Prostate gland (tissue), 2 donors: ENCODE results near the gene SCLT1. TPM values are rescaled to one million over a fixed set of nuclear protein-coding genes. Genes with fewer than 3 reads are reported as not detected.
A peak's percentile ranks its signal among the peaks of the same experiment; 100 is the strongest.

ENCODE experiments used
- DNase-seq: peaks from one replicate; pipeline ENCODE4 v3.0.0-alpha.2; 2019; ENCODE audit warnings: low spot score
- H3K27ac ChIP-seq, 2 donors: fragments of 200-600 bp; sonication (generic); 2 replicates each; pipeline ENCODE4 v1.5.1; 2017 to 2019
- H3K27me3 ChIP-seq: fragments of 200-600 bp; sonication (generic); replicated peaks from 2 replicates; pipeline ENCODE4 v1.5.1; 2019; ENCODE audit not compliant: insufficient read depth
- H3K36me3 ChIP-seq, 2 donors: fragments of 200-600 bp; sonication (generic); 1 replicate in 1 of 2; 2 replicates in 1 of 2; pipeline versions ENCODE4 v1.5.1 to v1.8.1; 2017 to 2019
- H3K4me1 ChIP-seq: fragments of 200-600 bp; sonication (generic); replicated peaks from 2 replicates; pipeline ENCODE4 v1.5.1; 2019
- H3K4me3 ChIP-seq, 2 donors: fragments of 200-600 bp; sonication (generic); 2 replicates each; pipeline ENCODE4 v1.5.1; 2017 to 2019
- H3K9me3 ChIP-seq: fragments of 200-600 bp; sonication (generic); 2 replicates; pipeline ENCODE4 v1.5.1; 2017
- POLR2A ChIP-seq: fragments of 450-650 bp; IDR thresholded peaks from one replicate; pipeline ENCODE4 v1.6.1; 2016; ENCODE audit warnings: antibody characterized with exemption, mild to moderate bottlenecking
- POLR2AphosphoS5 ChIP-seq: sonication (generic); formaldehyde crosslinking; IDR thresholded peaks from one replicate; pipeline ENCODE4 v1.6.1; 2017; ENCODE audit warnings: antibody characterized with exemption
- WGBS: methylation state at CpG from one replicate; pipeline ENCODE4 v1.1.5; 2018; 5-methylcytosine and 5-hydroxymethylcytosine counted together
- intact Hi-C: fragments of 100-400 bp; cut with DNase I; formaldehyde crosslinking; loops from one replicate; pipeline ENCODE4 v1.14.2; 2022
- total RNA-seq, 2 donors: library from RNA; depleted of rRNA; stranded (reverse); fragments of >200 nt; gene quantifications; one replicate each; pipeline ENCODE4 v1.1.0, GENCODE V29; 2016
- TF ChIP-seq, protein P1 (sequence below), 4 experiments: fragments of 200-600 bp in 2 of 4; fragments of 450-650 bp in 2 of 4; sonication (generic) in 2 of 4; IDR thresholded peaks; 1 replicate in 3 of 4; 2 replicates in 1 of 4; pipeline ENCODE4 v1.5.1; 2016 to 2019; ENCODE audit warnings: antibody characterized with exemption in 4 of 4, mild to moderate bottlenecking in 2 of 4, moderate library complexity in 2 of 4

The SCLT1 gene
- total RNA-seq, 2 donors from 2014 or later, result 6.6 to 7.0 TPM

DNA sequence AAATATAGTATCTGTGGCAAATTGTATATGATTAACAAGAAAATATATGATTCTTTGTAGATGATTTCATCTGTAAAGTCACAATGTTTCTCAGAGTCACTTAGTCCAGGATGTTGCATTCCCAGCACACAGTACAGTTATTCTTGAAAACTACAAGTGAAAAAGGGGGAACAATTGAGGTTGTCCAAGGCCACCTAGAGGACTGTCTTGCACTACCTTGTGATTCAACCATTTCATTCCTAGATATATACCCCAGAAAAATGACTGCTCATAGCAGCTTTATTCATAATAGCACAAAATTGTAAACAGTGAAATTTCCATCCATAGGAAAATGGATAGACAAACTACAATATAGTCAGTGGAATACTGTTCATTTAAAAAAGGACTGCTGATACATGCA lies 18.6 kb upstream of the SCLT1 start:
- Histone ChIP-seq H3K27ac (no peak overlapping the region), H3K27me3 (no peaks in the 10 kb centered on the region), H3K4me1 (no peaks in the 10 kb centered on the region), H3K9me3 (no peaks in the 10 kb centered on the region), H3K36me3 (no peaks in the 10 kb centered on the region), H3K4me3 (no peak overlapping the region)
- intact Hi-C loops, result no loop called here
- TF ChIP-seq POLR2A, result no peak
- DNase-seq, result no peak

DNA sequence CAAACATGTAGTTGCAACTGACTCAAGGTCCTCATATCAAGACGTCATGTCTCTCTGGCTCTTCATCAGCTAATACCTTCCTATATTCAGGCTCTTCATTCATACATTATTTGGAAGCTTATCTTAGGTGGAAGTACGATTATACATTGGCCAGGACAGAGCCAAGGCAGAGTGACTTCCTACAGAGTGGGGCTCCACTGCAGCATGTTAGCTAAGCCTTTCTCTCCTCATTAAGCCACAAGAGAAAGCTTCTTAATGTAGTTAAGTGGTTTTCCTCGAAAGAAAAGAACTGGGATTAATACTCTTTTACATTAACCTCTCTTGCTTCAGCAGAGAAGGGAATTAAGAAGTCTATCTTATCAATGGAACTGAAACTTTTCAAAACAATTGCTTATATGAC lies 17.6 kb upstream of the SCLT1 start:
- TF ChIP-seq, protein P1, sequence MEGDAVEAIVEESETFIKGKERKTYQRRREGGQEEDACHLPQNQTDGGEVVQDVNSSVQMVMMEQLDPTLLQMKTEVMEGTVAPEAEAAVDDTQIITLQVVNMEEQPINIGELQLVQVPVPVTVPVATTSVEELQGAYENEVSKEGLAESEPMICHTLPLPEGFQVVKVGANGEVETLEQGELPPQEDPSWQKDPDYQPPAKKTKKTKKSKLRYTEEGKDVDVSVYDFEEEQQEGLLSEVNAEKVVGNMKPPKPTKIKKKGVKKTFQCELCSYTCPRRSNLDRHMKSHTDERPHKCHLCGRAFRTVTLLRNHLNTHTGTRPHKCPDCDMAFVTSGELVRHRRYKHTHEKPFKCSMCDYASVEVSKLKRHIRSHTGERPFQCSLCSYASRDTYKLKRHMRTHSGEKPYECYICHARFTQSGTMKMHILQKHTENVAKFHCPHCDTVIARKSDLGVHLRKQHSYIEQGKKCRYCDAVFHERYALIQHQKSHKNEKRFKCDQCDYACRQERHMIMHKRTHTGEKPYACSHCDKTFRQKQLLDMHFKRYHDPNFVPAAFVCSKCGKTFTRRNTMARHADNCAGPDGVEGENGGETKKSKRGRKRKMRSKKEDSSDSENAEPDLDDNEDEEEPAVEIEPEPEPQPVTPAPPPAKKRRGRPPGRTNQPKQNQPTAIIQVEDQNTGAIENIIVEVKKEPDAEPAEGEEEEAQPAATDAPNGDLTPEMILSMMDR (IDR thresholded peaks at IDR 0.05), result no peak
- no peak overlapping the region for H3K4me3 ChIP-seq
- WGBS, result 88% methylated on average over 3 of the region's 3 CpGs
- no peaks in the 10 kb centered on the region for H3K36me3 ChIP-seq
- intact Hi-C loops, result no loop called here
- no peaks in the 10 kb centered on the region for H3K27me3 ChIP-seq
- H3K27ac ChIP-seq, result no peak overlapping the region
- no peaks in the 10 kb centered on the region for H3K9me3 ChIP-seq
- DNase-seq, result no peak
- no peaks in the 10 kb centered on the region for H3K4me1 ChIP-seq

DNA sequence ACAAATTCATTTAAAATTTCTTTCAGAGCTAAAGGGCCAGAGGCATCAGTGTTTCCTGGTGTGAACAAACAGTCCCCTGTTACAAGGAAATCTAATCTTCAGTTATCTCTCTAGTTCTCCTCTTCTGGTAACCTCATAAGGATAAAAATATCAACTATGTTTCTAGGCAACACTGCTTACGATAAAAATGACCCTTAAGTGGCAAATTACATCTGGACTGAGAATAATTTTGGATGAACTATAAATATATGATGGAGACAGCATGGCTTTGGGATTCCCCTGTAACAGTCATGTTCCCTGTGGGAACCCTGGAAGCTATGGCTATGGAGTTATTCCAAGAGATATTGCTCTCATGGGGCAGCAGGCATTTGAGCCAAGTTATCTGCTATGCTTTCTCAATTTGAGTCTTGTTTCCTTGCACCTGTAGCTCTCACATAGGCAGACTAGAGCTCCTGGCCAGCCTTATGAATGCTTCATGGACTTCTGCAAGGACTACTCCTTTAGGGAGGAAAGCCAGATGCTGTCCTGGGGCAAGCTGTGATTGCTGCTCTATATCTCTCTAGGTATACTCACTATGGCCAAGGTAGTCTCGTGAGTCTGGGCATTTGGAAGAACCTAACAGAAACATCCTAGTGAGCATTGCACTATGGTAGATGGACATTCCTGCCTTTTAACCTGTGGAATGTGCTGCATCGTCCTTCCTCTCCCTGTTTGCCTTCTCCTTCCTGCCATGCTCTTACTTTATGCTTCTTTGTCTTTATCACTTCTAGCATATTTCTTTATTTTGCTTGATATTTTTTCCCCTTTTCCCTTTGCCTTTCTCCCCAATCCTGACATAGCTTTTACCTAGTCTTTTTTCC lies 16.9 kb upstream of the SCLT1 start:
- H3K4me3 ChIP-seq, result no peak overlapping the region
- intact Hi-C loops, result no loop called here
- no peak overlapping the region for H3K27ac ChIP-seq
- DNase-seq, result no peak
- no peaks in the 10 kb centered on the region for H3K36me3 ChIP-seq
- no peaks in the 10 kb centered on the region for H3K27me3 ChIP-seq
- H3K4me1 ChIP-seq, result no peaks in the 10 kb centered on the region
- no peaks in the 10 kb centered on the region for H3K9me3 ChIP-seq
- TF ChIP-seq, protein P1 (IDR thresholded peaks at IDR 0.05), result no peak
- TF ChIP-seq POLR2AphosphoS5 (no peak), POLR2A (no peak)
- WGBS, result 77% methylated on average over 3 of the region's 3 CpGs

DNA sequence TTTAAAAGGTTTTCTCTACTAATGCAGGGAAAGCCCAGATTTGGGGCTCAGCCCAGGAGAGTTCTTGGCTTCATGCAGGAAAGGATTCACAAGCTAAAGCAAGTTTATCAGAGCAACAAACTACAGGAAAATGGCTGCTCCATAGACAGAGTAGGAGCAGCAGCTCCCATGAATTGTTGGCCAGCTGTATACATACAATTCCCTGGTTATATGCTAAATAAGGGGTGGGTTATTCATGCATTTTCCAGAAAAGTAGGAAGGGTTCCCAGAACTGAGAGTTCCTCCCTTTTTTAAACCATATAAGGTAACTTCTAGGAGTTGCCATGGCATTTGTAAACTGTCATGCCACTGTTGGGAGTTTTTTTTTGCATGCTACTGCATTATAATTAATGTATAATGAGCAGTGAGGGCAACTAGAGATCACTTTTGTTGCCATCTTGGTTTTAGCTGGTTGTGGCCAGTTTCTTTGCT lies 5.2 kb upstream of the SCLT1 start:
- DNase-seq, result no peak
- no peaks in the 10 kb centered on the region for H3K9me3 ChIP-seq
- TF ChIP-seq, protein P1 (IDR thresholded peaks at IDR 0.05), result no peak
- TF ChIP-seq POLR2AphosphoS5, result no peak
- no peak for TF ChIP-seq POLR2A
- no peaks in the 10 kb centered on the region for H3K36me3 ChIP-seq
- intact Hi-C loops, result loop anchor here (10.0 kb wide), 2 partner anchors 284 to 814 kb away; partner anchors contain the start of gene PGRMC2
- H3K4me1 ChIP-seq, result no peaks in the 10 kb centered on the region
- no peaks in the 10 kb centered on the region for H3K27me3 ChIP-seq
- no peak overlapping the region for H3K4me3 ChIP-seq
- no peak overlapping the region for H3K27ac ChIP-seq

DNA sequence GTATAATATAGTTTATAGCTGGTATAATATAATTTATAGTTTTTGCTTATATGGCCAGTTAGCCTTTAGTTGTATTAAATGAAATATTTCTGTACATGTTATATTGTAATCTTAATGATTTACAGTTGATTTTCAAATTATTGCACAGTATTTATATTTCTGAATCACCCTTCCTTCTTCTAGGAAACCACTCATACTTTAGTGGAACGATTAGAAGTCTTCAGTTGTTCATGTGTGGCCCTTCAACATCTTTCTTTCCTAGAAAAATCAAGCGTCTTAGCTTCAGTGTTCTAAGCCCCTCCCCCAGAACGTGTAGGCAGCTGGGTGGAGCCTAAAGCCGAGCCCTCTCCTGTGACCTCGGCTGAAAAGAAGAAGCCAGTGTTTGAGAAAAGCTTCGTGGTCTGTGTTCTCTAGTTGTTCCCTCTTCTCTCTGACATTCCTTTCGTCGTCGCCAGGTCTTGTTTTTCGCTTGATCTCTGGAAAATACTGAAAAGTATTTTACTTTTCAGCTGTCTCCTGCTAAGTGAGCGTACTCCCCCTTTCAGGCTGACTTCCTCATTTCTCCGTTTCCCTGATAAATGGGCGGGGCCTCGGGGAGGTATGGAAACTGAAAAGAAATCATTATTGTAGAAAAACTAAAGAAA lies 2.6 kb upstream of the SCLT1 start, which contains the start of gene C4orf33:
C4orf33 (plus strand) TSS at position 342 of the 644 bp plus-strand sequence. CDS start 6,459 bp downstream, outside the sequence.
- intact Hi-C loops, result loop anchor here (10.0 kb wide), 2 partner anchors 281 to 811 kb away; partner anchors contain the start of gene PGRMC2
- H3K4me1 ChIP-seq, result no peaks in the 10 kb centered on the region
- H3K27ac ChIP-seq, result peak within 1 kb of the TSS; percentile 57 to 83
- TF ChIP-seq POLR2A (no peak), POLR2AphosphoS5 (peak; percentile 71)
- no peaks in the 10 kb centered on the region for H3K27me3 ChIP-seq
- 14% methylated on average over 14 of the region's 14 CpGs for WGBS
- H3K9me3 ChIP-seq, result no peaks in the 10 kb centered on the region
- H3K36me3 ChIP-seq, result no peaks in the 10 kb centered on the region
- peak within 1 kb of the TSS; percentile 33 to 38 for H3K4me3 ChIP-seq
- peak; percentile 43 for DNase-seq
